Stimulated activated naive B cell treated with anti-CD40 and anti-IgM and Interleukin-4, amounts not matched to agents 10 μg/mL and 1 μg/mL and 100 μg/mL, for 72 hours (primary cell): ENCODE data around the gene NXPH1.
A peak's percentile ranks its signal among the peaks of the same experiment; 100 is the strongest.

ENCODE experiments used
- ATAC-seq, 2 donors: fragments of 150-1000 bp; cut with Tn5 transposase; replicated peaks; 2 replicates each; pipeline ENCODE4 v1.10.0; 2021; ENCODE audit warnings: moderate library complexity in 1 of 2
- DNase-seq: peaks from one replicate; pipeline ENCODE4 v3.0.0; 2021
- H3K27ac Mint-ChIP-seq: one replicate; pipeline ENCODE4 v1.8.0; 2022; ENCODE audit warnings: mild to moderate bottlenecking, mixed read lengths
- H3K27me3 Mint-ChIP-seq, 2 donors: one replicate each; pipeline ENCODE4 v1.8.0; 2022; ENCODE audit warnings: mixed read lengths in 2 of 2
- H3K36me3 Mint-ChIP-seq, 2 donors: one replicate each; pipeline ENCODE4 v1.8.0; 2022; ENCODE audit warnings: mixed read lengths in 2 of 2, mild to moderate bottlenecking in 1 of 2
- H3K4me1 Mint-ChIP-seq, 2 donors: one replicate each; pipeline ENCODE4 v1.8.0; 2022; ENCODE audit warnings: mixed read lengths in 2 of 2, mild to moderate bottlenecking in 1 of 2
- H3K4me3 Mint-ChIP-seq, 2 donors: one replicate each; pipeline ENCODE4 v1.8.0; 2022; ENCODE audit warnings: mild to moderate bottlenecking in 2 of 2, mixed read lengths in 2 of 2, moderate library complexity in 1 of 2
- H3K9me3 Mint-ChIP-seq, 2 donors: one replicate each; pipeline ENCODE4 v1.8.0; 2022; ENCODE audit warnings: mixed read lengths in 2 of 2, mild to moderate bottlenecking in 1 of 2

NXPH1 gene

DNA sequence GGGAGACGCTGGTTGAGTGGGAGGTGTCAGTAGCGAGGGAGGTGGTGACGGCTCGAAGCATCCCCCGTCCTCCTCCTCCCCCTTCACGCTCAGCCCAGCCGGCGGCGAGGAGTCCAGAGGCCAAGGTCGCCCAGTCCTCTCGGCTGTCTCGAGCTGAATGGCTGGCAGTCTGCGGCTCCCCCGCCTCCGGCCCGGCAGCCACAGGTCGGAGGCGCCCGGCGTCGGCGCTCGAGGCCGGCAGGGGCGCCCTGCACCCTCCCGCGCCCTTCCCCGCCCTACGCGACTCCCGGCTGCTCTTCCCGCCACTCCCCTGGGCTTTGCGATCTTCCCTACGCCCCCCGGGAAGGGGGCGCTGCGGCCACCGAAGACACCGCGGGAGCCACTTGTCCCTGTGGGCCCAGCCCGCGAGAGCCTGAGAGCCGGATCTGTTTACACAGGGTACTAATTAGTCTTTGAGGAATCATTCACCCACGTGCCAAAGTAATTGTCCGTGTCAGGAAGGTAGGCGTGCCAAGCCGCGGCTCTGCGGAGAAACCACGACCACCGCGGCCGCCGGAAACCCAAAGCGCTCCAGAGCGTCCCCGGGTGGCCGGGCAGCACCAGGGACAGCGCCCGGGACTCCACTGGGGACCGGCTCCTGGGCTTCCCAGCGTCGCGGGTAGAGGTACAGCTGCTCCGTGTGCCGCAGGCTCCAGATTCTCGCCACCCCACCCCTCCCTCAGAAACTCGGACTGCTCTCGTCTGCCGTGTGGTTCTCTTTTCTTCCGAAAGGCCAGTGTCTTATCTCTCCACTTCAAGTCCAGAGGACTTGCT is at the start of gene NXPH1:
Gene NXPH1 (plus strand): TSS at position 133 of the 813 bp plus-strand sequence.
- Mint-ChIP-seq H3K27ac (peak within 1 kb of the TSS; percentile 56), H3K4me3 (peak within 1 kb of the TSS; percentile 2 to 47), H3K36me3 (peaks cover 4 to 7% of the 10 kb centered on the region in 2 donors), H3K4me1 (peaks cover 26 to 32% of the 10 kb centered on the region in 2 donors), H3K9me3 (peaks cover 0 to 3% of the 10 kb centered on the region in 2 donors), H3K27me3 (peaks cover 59 to 68% of the 10 kb centered on the region in 2 donors)
- ATAC-seq: peak in 1 of 2 donors; percentile 27
- DNase-seq: no peak

DNA sequence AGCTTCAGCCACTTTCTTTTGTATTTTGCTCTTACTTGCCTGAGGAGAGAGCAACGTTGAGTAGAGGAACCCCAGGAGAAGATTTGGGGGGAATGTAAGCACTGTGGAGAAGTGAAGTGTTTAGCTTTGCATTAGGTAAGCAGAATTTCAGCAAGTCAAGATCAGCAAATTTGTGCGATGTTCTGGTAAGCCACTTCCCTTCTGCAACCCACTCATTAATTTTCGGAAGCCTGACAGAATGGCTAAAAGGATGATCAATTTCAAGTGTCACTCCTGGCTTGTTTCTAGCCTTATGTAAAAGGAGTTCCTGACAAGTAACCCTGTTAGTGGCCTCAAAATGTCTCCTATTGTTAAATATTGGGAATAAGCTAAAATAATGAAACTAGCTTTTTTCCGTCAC is 48.5 kb upstream of the NXPH1 start:
- H3K27ac Mint-ChIP-seq: no peak overlapping the region
- DNase-seq: no peak
- no peaks in the 10 kb centered on the region for H3K9me3 Mint-ChIP-seq
- H3K4me1 Mint-ChIP-seq: no peaks in the 10 kb centered on the region
- H3K27me3 Mint-ChIP-seq: peaks cover 8 to 17% of the 10 kb centered on the region in 2 donors
- no peak overlapping the region for H3K4me3 Mint-ChIP-seq
- H3K36me3 Mint-ChIP-seq: no peaks in the 10 kb centered on the region
- ATAC-seq: no peak

DNA sequence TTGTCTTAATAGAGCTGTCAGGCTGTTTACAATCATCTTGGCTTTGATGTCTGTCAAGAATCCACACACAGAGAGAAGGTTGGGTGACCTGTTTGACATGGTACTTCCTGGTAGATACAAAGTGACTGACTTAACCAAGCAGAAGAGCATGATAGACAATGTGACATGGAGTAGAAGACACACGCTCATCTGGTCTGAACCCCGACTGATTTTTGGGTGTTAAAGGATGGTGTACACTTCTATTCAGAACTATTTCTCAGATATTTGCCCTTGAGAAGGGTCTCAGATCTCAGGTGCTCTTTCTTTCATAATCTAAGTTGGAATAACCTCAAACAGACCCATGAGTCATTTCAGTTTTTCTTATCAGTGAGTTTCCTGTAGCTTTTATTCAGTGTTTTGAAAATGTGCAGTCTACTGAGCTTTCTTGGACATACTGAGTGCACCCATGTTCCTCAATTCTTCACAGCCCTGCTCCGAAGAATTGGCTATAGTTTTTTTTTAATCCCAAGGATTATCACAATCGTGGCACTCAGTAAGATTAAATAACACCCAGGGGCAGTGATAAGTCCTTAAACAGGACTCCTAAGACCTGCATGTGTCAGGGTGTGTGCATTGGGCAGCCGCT is 46.4 kb upstream of the NXPH1 start:
- no peak for DNase-seq
- Mint-ChIP-seq H3K9me3 (no peaks in the 10 kb centered on the region), H3K27me3 (peaks cover 15 to 17% of the 10 kb centered on the region in 2 donors), H3K4me1 (peaks cover 2 to 6% of the 10 kb centered on the region in 2 donors), H3K36me3 (no peaks in the 10 kb centered on the region), H3K27ac (no peak overlapping the region), H3K4me3 (no peak overlapping the region)
- peak; percentile 23 to 36 for ATAC-seq

DNA sequence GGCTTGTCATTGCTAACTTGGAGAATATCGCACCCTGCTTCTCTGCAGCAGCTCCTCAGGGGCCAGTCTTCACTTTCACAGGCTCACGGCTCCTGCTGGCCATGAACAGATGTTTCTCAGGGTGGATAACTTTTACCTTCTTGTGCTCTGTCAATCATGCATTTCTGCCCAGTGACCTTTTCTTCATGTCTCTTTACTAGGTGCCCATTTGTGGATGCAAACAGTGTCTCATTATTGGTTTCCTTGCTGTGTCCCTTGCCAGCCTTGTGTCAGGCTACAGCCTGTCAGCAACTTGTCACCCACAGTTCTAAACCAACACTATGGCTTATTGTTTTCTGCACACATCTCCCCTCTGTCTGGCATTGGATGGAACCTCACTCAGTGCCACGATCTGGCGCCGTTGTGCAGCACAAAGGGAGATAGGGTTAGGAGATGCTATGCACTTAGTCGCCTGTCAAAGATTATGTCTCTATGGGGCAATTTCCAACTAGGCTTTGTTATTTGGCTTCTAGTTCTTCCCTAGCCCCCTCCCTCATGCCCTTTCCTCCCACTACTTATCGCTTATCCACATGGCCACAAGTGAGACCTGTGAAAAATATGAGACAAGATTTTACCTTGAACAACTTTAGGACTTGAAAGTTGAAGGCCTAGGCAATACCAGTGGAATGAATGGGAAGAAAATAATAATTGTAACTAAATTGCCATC is 45.7 kb upstream of the NXPH1 start:
- H3K4me1 Mint-ChIP-seq: peaks cover 2 to 6% of the 10 kb centered on the region in 2 donors
- peaks cover 17 to 19% of the 10 kb centered on the region in 2 donors for H3K27me3 Mint-ChIP-seq
- DNase-seq: no peak
- ATAC-seq: peak in 1 of 2 donors; percentile 36
- H3K36me3 Mint-ChIP-seq: no peaks in the 10 kb centered on the region
- H3K4me3 Mint-ChIP-seq: no peak overlapping the region
- no peak overlapping the region for H3K27ac Mint-ChIP-seq
- no peaks in the 10 kb centered on the region for H3K9me3 Mint-ChIP-seq

DNA sequence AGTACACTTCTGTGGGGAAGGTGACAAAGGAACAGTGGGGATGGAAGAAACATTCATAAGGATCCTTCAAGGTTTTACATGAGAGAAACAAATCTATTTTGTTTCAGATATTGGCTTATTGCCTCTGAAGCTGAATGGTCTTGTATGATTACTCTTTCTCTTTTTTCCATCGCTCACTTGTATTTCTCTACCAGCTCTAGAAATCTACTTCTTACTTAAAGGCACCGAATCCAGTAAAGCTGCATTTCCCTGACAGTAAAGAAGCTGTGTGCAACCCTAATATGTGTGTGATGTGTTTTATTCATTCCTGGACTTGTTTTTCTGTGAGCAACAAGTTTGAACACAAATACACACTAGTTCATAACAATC is 45.2 kb upstream of the NXPH1 start:
- Mint-ChIP-seq H3K9me3 (no peaks in the 10 kb centered on the region), H3K4me1 (peaks cover 2 to 6% of the 10 kb centered on the region in 2 donors), H3K27me3 (peaks cover 17 to 20% of the 10 kb centered on the region in 2 donors), H3K4me3 (no peak overlapping the region), H3K36me3 (no peaks in the 10 kb centered on the region), H3K27ac (no peak overlapping the region)
- ATAC-seq (no peak), DNase-seq (no peak)

DNA sequence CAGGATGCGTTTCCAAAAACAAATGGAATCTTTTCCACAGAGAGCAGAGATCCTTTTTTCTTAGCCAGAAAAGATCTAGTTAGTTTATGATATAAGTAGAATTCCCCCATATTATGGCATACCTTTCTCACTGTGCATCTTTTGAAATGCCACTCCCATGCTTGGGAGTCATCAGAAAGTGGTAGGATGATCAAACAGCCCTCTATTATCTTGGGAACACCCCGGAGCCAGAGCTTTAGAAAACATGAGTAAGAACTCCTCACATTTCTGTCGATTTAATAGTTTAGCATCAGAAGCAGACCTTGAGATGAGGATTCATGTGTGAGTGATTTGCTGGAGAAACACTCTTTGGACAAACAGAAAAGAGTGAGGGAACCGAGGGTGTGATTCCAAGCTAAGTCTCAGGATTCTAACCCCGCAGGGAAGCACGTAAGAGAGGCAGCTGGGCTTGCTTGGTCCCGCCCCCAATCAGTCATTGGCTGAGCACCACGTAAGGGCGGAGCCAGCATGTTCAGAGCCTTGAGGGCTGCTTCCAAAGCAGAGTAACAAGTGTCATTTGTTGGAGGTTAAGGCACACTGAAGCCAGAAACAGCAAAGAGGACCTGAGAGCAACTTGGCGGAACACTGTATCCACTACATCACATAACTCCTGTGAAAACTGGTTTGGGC is 43.7 kb upstream of the NXPH1 start:
- Mint-ChIP-seq H3K36me3 (no peaks in the 10 kb centered on the region), H3K4me3 (no peak overlapping the region), H3K27me3 (peaks cover 17 to 24% of the 10 kb centered on the region in 2 donors), H3K4me1 (peaks cover 2 to 6% of the 10 kb centered on the region in 2 donors), H3K27ac (no peak overlapping the region), H3K9me3 (no peaks in the 10 kb centered on the region)
- no peak for ATAC-seq
- no peak for DNase-seq

DNA sequence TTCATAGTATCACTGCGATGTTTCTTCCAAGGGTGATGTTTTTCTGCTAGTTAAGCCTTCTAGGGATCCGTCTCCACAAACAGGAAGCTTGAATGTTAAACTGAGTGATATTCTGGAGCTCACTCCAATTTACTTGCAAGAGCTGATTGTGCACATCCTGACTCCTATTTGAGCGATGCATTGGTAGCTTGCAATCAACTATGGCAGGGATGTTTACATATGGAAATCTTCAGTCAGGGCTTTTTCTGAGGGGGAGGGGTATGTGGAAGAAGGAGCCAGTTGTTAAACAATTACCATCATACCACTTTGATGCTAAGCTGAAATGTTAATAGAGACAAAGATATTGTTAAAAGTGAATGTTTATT is 43.2 kb upstream of the NXPH1 start:
- Mint-ChIP-seq H3K36me3 (no peaks in the 10 kb centered on the region), H3K9me3 (no peaks in the 10 kb centered on the region), H3K27me3 (peaks cover 17 to 24% of the 10 kb centered on the region in 2 donors), H3K27ac (no peak overlapping the region), H3K4me1 (peaks cover 2 to 6% of the 10 kb centered on the region in 2 donors), H3K4me3 (no peak overlapping the region)
- DNase-seq: no peak
- ATAC-seq: no peak

DNA sequence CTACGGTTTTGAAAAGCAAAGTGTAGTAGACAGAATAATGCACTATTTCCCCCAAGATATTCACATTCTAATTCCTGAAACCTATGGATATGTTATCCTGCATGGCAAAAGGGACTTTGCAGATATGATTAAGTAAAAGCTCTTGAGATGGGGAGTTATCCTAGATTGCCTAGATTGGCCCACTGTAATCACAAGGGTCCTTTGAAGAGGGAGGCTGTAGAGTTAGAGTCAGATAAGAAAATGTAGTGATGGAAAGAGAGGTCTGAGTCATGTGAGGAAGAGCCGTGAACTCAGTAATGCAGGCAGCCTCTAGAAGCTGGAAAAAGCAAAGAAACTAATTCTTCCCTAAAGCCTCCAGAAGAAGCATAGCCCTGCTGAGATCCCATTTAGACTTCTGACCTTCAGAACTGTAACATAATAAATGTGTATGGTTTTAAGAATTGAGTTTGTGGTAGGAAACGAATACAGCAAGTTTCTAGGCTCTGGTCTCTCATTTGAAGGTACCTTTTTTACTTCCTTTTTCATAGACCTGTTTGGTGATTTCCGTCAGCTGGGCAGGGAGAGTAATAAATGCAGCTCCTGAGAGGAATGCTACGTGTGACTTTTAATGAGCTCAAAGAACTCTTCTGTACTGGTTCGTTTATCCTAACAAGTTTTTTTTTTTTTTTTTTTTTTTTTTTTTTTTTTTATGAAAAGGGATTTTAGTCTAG is 41.9 kb upstream of the NXPH1 start:
- Mint-ChIP-seq H3K27me3 (peaks cover 7 to 24% of the 10 kb centered on the region in 2 donors), H3K4me3 (no peak overlapping the region), H3K36me3 (no peaks in the 10 kb centered on the region), H3K4me1 (peaks cover 2 to 6% of the 10 kb centered on the region in 2 donors), H3K9me3 (no peaks in the 10 kb centered on the region), H3K27ac (no peak overlapping the region)
- DNase-seq (no peak), ATAC-seq (peak in 1 of 2 donors; percentile 10)

DNA sequence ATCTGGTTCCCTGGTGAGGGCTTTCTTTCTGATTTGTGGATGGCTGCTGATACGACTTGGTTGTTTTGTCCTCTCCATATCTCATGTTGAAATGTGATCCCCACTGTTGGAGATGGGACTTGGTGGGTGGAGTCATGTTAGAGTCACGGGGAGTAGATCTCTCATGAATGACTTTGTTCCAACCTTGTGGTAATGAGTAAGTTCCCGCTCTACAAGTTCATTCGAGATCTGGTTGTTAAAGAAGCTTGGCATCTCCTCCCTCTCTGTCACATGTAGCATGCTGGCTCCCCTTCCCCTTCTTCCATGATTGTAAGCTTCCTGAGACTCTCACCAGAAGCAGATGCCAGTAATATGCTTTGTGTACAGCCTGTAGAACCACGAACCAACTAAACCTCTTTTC is 37.1 kb upstream of the NXPH1 start:
- Mint-ChIP-seq H3K4me3 (no peak overlapping the region), H3K9me3 (peaks cover 0 to 1% of the 10 kb centered on the region in 2 donors), H3K27ac (no peak overlapping the region), H3K4me1 (peaks cover 1 to 3% of the 10 kb centered on the region in 2 donors), H3K27me3 (peaks cover 7 to 16% of the 10 kb centered on the region in 2 donors), H3K36me3 (no peaks in the 10 kb centered on the region)
- ATAC-seq (no peak), DNase-seq (no peak)

DNA sequence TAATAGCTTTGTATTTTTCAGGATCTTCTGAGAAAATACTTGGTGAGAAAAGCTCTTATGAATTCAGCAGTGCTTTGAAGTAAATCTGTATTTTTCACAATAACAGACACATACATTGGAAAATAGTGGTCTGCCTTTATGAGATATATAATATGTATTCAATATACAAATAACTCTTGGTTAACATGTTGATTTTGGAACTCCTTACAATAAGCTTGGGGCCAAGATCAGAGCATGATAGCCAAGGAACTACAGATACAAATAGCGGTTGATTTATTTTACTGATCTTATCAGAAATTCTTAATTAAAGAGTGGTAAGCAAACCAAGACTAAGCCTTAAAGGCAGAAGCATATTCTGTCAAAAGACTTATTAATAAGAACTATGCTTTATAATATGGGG is 24.5 kb upstream of the NXPH1 start:
- Mint-ChIP-seq H3K36me3 (no peaks in the 10 kb centered on the region), H3K27ac (no peak overlapping the region), H3K4me1 (no peaks in the 10 kb centered on the region), H3K9me3 (peaks cover 0 to 1% of the 10 kb centered on the region in 2 donors), H3K27me3 (peaks cover 9 to 21% of the 10 kb centered on the region in 2 donors), H3K4me3 (no peak overlapping the region)
- no peak for DNase-seq
- no peak for ATAC-seq

DNA sequence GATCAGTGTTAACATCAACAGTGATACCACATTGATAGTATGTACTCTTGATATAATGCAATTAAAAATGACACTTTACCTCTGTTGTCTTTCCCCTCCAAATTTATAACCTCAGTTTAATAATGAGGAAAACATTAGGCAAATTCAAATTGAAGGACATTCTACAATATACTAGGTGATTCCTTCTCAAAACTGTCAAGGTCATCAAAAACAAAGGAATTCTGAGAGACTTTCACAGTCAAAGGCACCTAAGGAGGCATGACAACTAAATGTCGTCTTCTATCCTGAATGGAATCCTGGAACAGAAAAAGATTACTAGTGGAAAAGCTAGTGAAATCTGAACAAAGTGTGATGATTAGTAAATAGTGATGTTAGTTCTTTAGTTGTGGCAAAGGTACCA is 22.3 kb upstream of the NXPH1 start:
- no peak for ATAC-seq
- Mint-ChIP-seq H3K4me3 (no peak overlapping the region), H3K36me3 (no peaks in the 10 kb centered on the region), H3K27ac (no peak overlapping the region), H3K4me1 (no peaks in the 10 kb centered on the region), H3K27me3 (peaks cover 9 to 21% of the 10 kb centered on the region in 2 donors), H3K9me3 (peaks cover 0 to 1% of the 10 kb centered on the region in 2 donors)
- DNase-seq: no peak

DNA sequence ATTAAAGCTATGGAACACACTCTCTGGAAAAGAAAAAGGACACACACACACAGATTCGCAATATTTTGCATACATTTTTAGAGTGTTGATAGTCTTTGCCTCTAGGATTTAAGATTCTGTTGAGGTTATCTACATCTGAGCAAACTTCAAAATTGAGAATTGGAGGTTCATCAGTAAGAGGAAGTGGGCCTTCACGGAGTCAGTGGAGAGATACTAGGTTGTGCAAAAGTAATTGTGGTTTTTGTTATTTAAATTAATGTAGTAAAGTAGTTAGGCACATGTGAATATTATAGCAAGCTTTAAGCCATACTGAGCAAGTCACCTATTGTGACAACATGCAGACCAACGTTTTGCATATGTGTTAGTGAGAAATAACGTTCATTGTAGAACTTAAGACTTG is 19.8 kb upstream of the NXPH1 start:
- no peak overlapping the region for H3K4me3 Mint-ChIP-seq
- no peak for ATAC-seq
- H3K9me3 Mint-ChIP-seq: peaks cover 0 to 1% of the 10 kb centered on the region in 2 donors
- no peak overlapping the region for H3K27ac Mint-ChIP-seq
- peaks cover 10 to 15% of the 10 kb centered on the region in 2 donors for H3K27me3 Mint-ChIP-seq
- no peaks in the 10 kb centered on the region for H3K4me1 Mint-ChIP-seq
- no peak for DNase-seq
- H3K36me3 Mint-ChIP-seq: no peaks in the 10 kb centered on the region

DNA sequence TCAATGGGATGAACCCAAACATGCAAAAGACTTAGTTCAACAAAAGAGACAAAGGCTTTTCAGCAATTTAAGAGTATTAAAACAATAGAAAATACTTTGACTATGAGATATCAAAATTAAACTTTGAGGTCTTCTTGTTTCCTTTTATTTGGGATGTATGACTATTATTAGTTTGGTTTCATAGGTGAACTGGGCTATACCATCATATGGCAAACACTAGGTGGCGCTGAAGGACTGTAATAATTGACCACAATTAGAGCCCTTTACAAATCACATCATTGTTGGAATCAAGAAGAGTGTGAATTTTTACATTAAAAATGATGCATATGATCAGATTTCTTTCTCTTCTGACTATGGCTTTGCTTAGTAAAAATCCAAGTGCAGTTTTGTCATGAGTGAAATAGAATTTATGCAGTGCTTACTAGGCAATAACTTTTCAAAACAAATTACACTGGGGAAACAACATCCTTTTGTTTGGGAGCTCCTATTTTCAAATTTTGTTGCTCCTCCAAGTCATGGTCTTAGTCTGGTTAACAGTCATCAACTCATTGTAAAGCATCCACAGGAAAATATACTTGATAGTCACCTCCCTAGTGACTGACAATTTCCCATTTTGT is 14.7 kb upstream of the NXPH1 start:
- Mint-ChIP-seq H3K36me3 (no peaks in the 10 kb centered on the region), H3K27ac (no peak overlapping the region), H3K9me3 (no peaks in the 10 kb centered on the region), H3K4me1 (no peaks in the 10 kb centered on the region), H3K4me3 (no peak overlapping the region), H3K27me3 (peaks cover 0 to 4% of the 10 kb centered on the region in 2 donors)
- ATAC-seq (peak; percentile 65 to 82), DNase-seq (no peak)
